Activated T-cell treated with anti-CD3 and anti-CD28 coated beads, Interleukin-2, amount 50 U/mL, for 24 hours (primary cell): ENCODE measurements around the gene RDH8.

ENCODE experiments used
- DNase-seq: peaks from one replicate; pipeline ENCODE4 v3.0.0-alpha.2; 2020
- H3K27ac Mint-ChIP-seq: 2 replicates; pipeline ENCODE4 v1.8.0; 2020; ENCODE audit warnings: mild to moderate bottlenecking, mixed read lengths
- H3K27me3 Mint-ChIP-seq: 2 replicates; pipeline ENCODE4 v1.8.0; 2020; ENCODE audit warnings: mixed read lengths
- H3K36me3 Mint-ChIP-seq: 2 replicates; pipeline ENCODE4 v1.8.0; 2020; ENCODE audit warnings: low read depth, mixed read lengths
- H3K4me1 Mint-ChIP-seq: 2 replicates; pipeline ENCODE4 v1.8.0; 2020; ENCODE audit warnings: low read depth, mixed read lengths
- H3K4me3 Mint-ChIP-seq: 2 replicates; pipeline ENCODE4 v1.8.0; 2020; ENCODE audit warnings: mild to moderate bottlenecking, moderate library complexity, mixed read lengths
- H3K9me3 Mint-ChIP-seq: 2 replicates; pipeline ENCODE4 v1.8.0; 2020; ENCODE audit warnings: mixed read lengths

The RDH8 gene, protein sequence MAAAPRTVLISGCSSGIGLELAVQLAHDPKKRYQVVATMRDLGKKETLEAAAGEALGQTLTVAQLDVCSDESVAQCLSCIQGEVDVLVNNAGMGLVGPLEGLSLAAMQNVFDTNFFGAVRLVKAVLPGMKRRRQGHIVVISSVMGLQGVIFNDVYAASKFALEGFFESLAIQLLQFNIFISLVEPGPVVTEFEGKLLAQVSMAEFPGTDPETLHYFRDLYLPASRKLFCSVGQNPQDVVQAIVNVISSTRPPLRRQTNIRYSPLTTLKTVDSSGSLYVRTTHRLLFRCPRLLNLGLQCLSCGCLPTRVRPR

DNA sequence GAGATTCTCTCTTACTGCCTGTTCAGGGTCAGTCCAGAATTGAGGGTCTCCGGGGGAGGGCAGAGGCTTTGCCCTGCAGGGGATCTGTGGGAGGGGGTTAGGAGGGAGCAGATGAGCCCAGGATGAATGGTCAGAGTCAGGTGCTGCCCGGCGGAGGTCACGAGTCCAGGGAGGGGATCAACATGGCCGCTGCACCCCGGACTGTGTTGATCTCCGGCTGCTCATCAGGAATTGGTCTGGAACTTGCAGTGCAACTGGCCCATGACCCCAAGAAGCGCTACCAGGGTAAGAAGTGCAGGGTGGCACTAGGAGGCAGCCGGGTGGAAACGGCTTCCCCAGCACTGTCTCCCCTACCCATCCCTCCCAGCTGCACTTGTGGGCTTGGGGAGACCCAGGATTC, at the start of gene RDH8:
Gene RDH8, plus strand, starts transcription at position 168 of the 400 bp plus-strand sequence. Its CDS starts 15 bp downstream, at position 183.
- Mint-ChIP-seq H3K36me3 (no peaks in the 10 kb centered on the region), H3K27ac (no peak within 1 kb of the TSS), H3K4me3 (no peak within 1 kb of the TSS), H3K4me1 (peaks cover 13% of the 10 kb centered on the region), H3K27me3 (peaks cover 52% of the 10 kb centered on the region), H3K9me3 (no peaks in the 10 kb centered on the region)
- DNase-seq: no peak

DNA sequence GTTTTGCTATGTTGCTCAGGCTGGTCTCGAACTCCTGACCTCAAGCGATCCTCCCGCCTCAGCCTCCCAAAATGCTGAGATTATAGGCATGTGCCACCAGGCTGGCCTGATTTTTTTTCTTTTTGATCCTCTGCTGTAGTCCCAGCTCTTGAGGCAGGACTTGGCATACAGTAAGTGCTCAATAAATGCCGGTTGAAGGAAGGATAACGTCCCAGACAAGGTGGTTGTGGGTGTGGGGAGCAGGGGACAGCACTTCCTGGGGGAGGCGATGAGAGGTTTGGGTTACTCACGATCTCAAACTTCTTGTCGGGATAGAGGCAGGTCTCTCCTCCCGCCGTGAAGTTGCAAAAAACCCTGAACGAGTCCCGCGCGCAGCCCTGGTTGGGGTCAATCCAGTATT, 47.3 kb upstream of the RDH8 start:
- Mint-ChIP-seq H3K36me3 (no peaks in the 10 kb centered on the region), H3K4me3 (no peak overlapping the region), H3K27me3 (peaks cover 44% of the 10 kb centered on the region), H3K9me3 (no peaks in the 10 kb centered on the region), H3K27ac (no peak overlapping the region), H3K4me1 (no peaks in the 10 kb centered on the region)
- no peak for DNase-seq

DNA sequence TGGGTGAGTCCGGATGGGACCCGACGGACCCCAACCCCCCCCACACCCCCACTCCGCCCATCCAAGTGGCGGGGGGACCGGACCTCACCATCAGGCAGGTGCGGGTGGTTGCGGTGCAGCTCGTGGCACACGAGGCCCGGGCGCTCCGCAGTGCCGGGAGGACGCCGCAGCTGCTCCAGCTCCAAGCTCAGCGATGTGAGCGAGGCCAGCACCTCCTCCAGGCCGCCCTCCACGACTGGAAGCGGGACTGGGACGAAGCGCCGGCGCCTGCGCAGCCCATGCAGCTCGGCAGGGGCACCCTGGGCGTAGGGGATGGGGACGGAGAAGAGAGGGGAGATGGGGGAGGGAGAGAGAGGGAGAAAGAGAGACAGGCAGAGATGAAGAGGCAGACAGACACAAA, 46.8 kb upstream of the RDH8 start:
- Mint-ChIP-seq H3K4me1 (no peaks in the 10 kb centered on the region), H3K36me3 (no peaks in the 10 kb centered on the region), H3K9me3 (no peaks in the 10 kb centered on the region), H3K4me3 (no peak overlapping the region), H3K27ac (no peak overlapping the region), H3K27me3 (peaks cover 43% of the 10 kb centered on the region)
- no peak for DNase-seq

DNA sequence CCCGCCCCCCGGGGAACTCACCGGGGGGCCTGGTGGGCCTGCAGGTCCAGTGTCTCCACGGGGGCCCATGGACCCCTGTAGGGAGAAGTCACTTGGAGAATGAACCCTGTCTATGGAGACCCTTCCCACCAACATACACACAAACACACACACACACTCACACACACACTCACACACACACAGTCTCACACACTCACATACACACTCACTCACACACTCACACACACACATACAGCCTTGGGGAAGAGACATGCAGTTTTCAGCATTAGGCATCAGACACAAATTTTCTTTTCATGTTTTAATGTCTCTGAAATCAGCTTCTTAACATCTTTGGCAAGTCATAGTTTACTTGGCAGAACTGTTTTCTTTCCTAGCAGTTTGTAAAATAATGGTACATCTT, 46.0 kb upstream of the RDH8 start:
- DNase-seq: no peak
- Mint-ChIP-seq H3K36me3 (no peaks in the 10 kb centered on the region), H3K27me3 (peaks cover 42% of the 10 kb centered on the region), H3K4me3 (no peak overlapping the region), H3K9me3 (no peaks in the 10 kb centered on the region), H3K4me1 (no peaks in the 10 kb centered on the region), H3K27ac (no peak overlapping the region)

DNA sequence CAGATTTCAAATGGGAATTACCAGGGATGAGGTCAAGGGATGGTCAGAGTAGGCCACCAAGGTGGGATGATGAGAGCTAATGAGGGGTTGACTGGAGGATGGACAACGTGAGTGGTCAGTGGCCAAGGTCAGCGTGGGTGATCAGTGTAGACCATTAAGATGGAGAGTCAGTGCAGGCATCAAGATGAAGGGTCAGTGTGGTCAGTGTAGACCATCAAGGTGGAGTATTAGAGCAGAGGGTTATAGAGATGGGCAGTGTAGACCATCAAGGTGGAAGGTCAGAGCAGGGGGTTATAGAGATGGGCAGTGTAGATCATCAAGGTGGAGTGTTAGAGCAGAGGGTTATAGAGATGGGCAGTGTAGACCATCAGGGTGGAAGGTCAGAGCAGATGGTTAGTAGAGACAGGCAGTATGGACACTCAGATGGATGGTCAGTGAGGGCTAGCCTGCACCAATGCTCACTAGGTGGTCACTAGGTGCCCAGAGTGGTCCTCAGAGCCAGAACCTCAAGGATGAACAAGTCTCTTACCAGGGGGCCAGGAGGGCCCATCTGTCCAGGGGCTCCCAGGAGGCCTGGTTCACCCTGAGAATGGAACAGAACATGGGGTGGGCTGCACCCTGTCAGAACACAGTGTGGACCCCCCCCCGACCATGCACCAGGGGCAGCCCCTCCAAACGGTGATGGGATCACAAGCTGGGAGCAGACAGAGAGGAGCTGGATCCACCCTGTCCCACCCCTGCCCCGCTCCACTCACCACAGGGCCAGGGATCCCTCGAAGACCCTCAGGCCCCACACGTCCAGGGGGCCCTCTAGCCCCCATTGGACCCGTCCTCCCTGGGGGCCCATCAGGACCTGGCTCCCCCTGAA, 44.2 kb upstream of the RDH8 start:
- H3K9me3 Mint-ChIP-seq: no peaks in the 10 kb centered on the region
- no peaks in the 10 kb centered on the region for H3K4me1 Mint-ChIP-seq
- H3K27me3 Mint-ChIP-seq: peaks cover 36% of the 10 kb centered on the region
- no peak overlapping the region for H3K27ac Mint-ChIP-seq
- no peak overlapping the region for H3K4me3 Mint-ChIP-seq
- no peaks in the 10 kb centered on the region for H3K36me3 Mint-ChIP-seq
- no peak for DNase-seq

DNA sequence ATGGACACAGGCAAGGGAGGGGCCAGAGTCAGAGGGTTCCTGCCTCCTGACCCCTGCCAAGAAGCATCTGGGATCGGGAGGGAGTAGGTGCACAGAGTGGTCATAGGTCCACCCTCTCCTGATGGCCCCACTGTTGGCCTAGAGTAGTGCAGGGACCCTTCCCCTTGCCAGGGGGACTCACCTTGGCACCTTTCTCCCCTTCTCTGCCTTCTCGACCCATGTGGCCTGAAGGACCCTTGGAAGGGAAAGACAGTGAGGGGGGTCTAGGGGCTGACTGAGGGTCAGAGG, 43.7 kb upstream of the RDH8 start:
- no peaks in the 10 kb centered on the region for H3K4me1 Mint-ChIP-seq
- H3K4me3 Mint-ChIP-seq: no peak overlapping the region

DNA sequence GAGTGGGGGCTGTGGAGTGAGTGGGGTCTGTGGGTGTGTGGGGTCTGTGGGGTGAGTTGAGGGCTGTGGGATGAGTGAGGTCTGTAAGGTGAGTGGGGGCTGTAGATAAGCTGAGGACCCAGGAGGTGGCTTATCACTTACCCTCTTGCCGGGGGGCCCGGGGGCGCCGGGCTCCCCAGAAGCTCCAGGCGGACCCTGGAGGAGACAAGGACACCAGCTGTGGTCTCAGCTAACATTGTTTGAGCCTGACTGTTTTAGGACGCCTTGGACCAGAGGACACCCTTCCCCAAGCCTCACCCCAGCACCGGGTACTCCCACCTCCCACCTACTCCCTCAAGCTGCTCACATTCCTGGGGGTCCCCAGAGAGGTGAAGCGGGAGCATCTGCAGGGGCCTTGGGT, 42.8 kb upstream of the RDH8 start:
- no peaks in the 10 kb centered on the region for H3K4me1 Mint-ChIP-seq

More for the DNA sequence above, 43.7 kb upstream of the RDH8 start:
- no peak for DNase-seq
- H3K9me3 Mint-ChIP-seq: no peaks in the 10 kb centered on the region
- no peaks in the 10 kb centered on the region for H3K36me3 Mint-ChIP-seq
- no peak overlapping the region for H3K27ac Mint-ChIP-seq
- H3K27me3 Mint-ChIP-seq: peaks cover 35% of the 10 kb centered on the region

DNA sequence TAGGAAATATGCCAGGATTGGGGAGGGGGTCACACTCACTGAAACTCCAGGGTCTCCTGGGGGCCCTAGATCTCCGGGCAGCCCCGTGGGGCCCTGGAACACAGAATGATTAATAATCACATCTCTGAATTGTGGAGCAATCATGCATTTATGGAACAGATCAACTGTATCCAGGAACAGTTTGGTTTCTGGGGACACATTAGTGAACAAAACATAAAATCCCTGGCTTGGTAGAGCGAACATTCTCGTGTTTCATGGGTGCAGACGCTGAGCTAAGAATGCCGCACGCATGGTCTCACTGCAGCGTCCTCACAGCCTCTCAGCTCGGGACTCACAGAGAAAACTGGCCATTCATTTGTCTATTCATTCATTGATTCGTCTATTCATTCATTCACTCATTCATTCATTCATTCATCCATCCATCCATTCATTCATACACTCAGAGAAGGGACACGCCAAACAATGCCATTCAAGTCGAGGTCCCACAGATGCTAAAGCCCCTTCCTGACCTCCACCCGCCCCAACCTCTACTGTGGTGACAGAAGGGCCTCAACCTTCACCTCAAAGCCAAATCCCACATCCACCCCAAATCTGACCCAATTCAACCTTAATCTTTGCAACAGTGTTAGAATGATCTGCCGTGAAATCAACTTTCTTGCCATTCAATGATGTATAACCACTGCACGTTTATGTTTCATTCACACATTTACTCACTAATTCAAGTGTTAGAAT, 42.0 kb upstream of the RDH8 start:
- peaks cover 25% of the 10 kb centered on the region for H3K27me3 Mint-ChIP-seq
- no peak overlapping the region for H3K27ac Mint-ChIP-seq
- H3K4me1 Mint-ChIP-seq: no peaks in the 10 kb centered on the region
- DNase-seq: no peak
- no peak overlapping the region for H3K4me3 Mint-ChIP-seq
- no peaks in the 10 kb centered on the region for H3K9me3 Mint-ChIP-seq
- no peaks in the 10 kb centered on the region for H3K36me3 Mint-ChIP-seq

More for the DNA sequence above, 42.8 kb upstream of the RDH8 start:
- Mint-ChIP-seq H3K27me3 (peaks cover 32% of the 10 kb centered on the region), H3K4me3 (no peak overlapping the region), H3K36me3 (no peaks in the 10 kb centered on the region), H3K27ac (no peak overlapping the region), H3K9me3 (no peaks in the 10 kb centered on the region)
- DNase-seq: no peak

DNA sequence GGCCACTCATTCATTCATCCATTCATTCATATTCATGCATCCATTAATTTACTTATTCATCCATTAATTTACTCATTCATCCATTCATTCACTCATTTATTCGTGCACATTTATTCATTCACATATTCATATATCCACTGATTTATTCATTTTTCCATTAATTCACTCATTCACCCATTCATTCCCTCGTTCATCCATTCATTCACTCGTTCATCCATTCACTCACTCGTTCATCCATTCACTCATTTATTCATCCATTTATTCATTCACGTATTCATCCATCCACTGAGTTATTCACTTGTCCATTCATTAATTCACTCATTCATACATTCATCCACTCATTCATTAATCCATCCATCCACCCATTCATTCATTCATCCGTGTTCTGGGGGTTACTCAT, 41.2 kb upstream of the RDH8 start:
- H3K27me3 Mint-ChIP-seq: peaks cover 19% of the 10 kb centered on the region
- H3K27ac Mint-ChIP-seq: no peak overlapping the region

DNA sequence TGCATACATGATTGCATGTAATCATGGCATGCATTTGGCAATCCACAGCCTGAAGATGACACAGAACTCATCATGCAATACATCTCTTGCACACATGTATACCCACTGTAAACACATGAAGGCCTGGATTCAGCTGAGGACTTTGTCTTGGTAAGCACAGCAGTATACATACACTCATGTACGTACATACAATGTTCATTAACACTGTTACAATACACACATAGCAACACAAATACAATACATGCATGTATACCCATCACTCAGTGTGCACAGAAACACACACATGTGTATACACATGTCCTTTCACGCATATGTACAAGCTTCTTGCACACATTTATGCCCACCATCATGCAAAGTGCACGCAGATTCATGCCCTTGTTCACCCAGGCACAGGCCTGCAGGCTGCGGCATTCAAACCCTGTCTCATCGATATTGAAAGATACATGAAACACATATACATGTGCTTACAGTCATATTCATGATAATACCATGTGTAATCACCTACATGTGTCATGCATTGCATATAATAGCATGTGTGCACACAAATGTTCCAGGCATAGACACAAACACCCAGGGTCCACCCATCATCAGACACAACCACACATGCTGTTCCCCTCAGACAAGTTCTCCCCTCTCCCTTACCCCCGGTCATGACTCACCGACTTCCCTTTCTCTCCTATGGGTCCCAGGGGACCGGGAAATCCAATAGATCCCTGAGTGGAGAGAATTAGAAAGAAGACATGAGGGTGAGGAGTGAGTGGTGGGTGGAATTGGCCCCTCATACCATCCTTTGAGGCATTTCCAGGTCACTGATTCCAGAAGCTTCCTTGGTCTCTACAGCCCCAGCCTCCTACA, 31.6 kb upstream of the RDH8 start:
- Mint-ChIP-seq H3K4me3 (no peak overlapping the region), H3K4me1 (no peaks in the 10 kb centered on the region)

More for the DNA sequence above, 41.2 kb upstream of the RDH8 start:
- no peaks in the 10 kb centered on the region for H3K4me1 Mint-ChIP-seq
- H3K4me3 Mint-ChIP-seq: no peak overlapping the region
- no peak for DNase-seq
- H3K9me3 Mint-ChIP-seq: no peaks in the 10 kb centered on the region
- no peaks in the 10 kb centered on the region for H3K36me3 Mint-ChIP-seq

DNA sequence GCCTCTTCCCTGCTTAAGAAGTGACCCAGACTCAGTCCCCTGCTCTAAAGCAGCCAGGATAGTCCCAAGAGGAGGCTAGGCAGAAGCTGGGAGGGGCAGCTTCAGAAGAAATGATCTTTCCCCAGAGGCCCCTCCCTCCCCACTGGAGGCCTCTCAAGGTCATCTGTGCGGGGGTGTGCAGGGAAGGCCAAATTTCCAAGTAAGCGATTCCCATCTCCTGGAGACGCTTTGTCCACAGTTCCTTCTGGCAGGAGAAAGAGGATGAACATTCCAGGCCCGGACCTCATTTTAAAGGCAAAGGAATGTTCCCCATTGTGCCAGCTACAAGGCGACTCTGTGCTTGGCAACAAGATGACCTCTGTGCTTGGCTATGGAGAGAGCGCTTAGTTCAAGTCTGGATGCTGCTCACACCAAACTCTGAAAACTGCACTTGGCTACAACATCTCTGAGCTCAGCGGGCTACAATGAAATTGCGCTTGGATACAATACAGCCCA, 26.4 kb upstream of the RDH8 start:
- Mint-ChIP-seq H3K4me3 (no peak overlapping the region), H3K4me1 (no peaks in the 10 kb centered on the region), H3K36me3 (no peaks in the 10 kb centered on the region), H3K27me3 (peaks cover 16% of the 10 kb centered on the region), H3K27ac (no peak overlapping the region), H3K9me3 (no peaks in the 10 kb centered on the region)
- DNase-seq: no peak

More for the DNA sequence above, 31.6 kb upstream of the RDH8 start:
- no peaks in the 10 kb centered on the region for H3K36me3 Mint-ChIP-seq
- no peak for DNase-seq
- no peaks in the 10 kb centered on the region for H3K9me3 Mint-ChIP-seq
- H3K27me3 Mint-ChIP-seq: peaks cover 14% of the 10 kb centered on the region
- H3K27ac Mint-ChIP-seq: no peak overlapping the region

DNA sequence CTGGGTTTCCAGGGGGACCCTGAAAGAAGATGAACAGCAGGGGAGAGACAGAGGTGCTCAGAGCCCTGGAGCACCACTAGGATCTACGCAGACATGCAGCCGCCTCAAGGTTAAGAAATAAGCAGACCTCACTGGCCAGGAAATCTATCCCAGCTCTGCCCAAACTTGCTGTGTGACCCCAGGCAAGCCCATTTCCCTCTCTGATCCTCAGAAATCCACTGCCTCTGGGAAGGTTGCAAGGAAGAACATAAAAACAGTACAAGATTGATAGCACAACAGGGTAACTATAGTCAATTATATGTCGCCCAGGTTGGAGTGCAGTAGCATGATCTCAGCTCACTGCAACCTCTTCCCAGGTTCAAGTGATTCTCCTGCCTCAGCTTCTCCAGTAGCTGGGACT, 23.8 kb upstream of the RDH8 start:
- no peaks in the 10 kb centered on the region for H3K36me3 Mint-ChIP-seq
- no peaks in the 10 kb centered on the region for H3K4me1 Mint-ChIP-seq
- no peak for DNase-seq
- no peaks in the 10 kb centered on the region for H3K9me3 Mint-ChIP-seq
- no peak overlapping the region for H3K27ac Mint-ChIP-seq
- no peak overlapping the region for H3K4me3 Mint-ChIP-seq
- peaks cover 16% of the 10 kb centered on the region for H3K27me3 Mint-ChIP-seq

DNA sequence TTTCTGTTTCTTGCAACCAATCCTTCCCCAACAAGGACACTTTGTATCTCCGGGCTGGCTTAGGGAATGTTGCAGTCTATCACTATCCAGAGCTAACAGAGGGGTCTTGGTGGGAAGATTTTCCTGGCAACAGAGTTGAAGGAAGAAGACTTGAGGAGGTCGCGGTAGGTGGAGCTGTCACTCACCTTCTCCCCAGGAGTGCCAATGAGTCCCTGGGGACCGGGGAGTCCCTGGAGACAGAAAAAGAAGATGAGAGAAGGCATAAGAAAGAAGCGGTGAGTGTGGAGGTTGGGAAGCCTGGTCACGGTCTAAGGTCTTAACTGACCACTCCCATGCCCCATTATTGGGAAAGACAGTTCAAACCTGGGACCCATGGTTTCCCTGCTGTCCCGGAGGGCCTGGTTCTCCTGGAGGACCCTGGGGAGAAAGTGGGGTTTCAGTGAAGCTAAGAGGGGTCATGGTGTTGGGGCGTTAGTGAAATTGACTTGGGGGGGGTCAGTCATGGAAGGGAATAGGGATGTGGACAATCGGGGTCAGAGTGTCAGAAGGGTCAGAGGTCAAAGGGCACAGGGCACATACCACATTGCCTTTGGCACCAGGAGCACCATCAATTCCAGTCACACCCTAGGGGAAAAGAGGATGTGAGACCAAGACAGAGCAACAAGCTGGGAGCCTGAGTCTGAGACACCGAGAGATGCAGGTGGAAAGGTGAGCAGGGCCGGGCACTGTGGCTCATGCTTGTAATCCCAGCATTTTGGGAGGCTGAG, 21.7 kb upstream of the RDH8 start:
- Mint-ChIP-seq H3K9me3 (no peaks in the 10 kb centered on the region), H3K27ac (no peak overlapping the region), H3K4me3 (no peak overlapping the region), H3K27me3 (peaks cover 7% of the 10 kb centered on the region), H3K4me1 (no peaks in the 10 kb centered on the region), H3K36me3 (no peaks in the 10 kb centered on the region)
- no peak for DNase-seq
